HG02884 (cell line): ENCODE data around the gene ZNF664.

Experiments
- ATAC-seq: cut with Tn5 transposase; IDR thresholded peaks from one replicate; pipeline ENCODE4 v1.9.1; 2021; ENCODE audit warnings: mild to moderate bottlenecking, moderate library complexity; ENCODE audit not compliant: unreplicated experiment

The ZNF664 gene

GRCh38 chr12:124049451-124050094 lies 76.6 kb downstream of the ZNF664 start:
- ATAC-seq, result no peak

GRCh38 chr12:124053851-124054250 lies 80.8 kb downstream of the ZNF664 start:
- ATAC-seq, result no peak

GRCh38 chr12:124055066-124055465 lies 82.1 kb downstream of the ZNF664 start:
- ATAC-seq, result no peak

- no peak for ATAC-seq
These were observed 84.7 kb downstream of the ZNF664 start for GRCh38 chr12:124057691-124058090.

GRCh38 chr12:124059752-124060151 lies 86.7 kb downstream of the ZNF664 start:
- ATAC-seq, result no peak
